ENCODE data around the gene CABLES1.

DNA sequence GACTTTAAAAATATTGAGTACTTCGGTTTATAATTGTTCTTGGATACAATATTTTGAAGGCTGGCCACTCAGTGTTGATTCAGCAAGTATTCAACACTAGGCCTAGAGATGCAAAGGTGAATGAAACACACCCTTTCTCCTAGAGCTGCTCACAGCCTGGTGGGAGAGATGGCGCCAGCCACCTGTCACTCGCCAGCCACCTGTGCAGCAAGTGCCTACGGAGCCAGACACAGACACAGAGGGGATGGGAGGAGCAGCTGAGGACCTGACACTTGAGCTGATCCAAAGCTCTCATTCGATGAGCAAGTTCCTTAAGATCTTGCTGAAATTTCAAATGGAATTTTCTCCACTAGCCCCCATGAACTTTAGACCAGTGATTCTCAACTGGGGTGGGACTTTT is 166.7 kb downstream of the CABLES1 start:
- no peak for TF ChIP-seq POLR2A (IDR thresholded peaks at IDR 0.05)
- TF ChIP-seq, protein P1, sequence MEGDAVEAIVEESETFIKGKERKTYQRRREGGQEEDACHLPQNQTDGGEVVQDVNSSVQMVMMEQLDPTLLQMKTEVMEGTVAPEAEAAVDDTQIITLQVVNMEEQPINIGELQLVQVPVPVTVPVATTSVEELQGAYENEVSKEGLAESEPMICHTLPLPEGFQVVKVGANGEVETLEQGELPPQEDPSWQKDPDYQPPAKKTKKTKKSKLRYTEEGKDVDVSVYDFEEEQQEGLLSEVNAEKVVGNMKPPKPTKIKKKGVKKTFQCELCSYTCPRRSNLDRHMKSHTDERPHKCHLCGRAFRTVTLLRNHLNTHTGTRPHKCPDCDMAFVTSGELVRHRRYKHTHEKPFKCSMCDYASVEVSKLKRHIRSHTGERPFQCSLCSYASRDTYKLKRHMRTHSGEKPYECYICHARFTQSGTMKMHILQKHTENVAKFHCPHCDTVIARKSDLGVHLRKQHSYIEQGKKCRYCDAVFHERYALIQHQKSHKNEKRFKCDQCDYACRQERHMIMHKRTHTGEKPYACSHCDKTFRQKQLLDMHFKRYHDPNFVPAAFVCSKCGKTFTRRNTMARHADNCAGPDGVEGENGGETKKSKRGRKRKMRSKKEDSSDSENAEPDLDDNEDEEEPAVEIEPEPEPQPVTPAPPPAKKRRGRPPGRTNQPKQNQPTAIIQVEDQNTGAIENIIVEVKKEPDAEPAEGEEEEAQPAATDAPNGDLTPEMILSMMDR (IDR thresholded peaks at IDR 0.05) = no peak

All from adrenal gland (tissue), 5 donors.